Measurements from ENCODE around the gene ZFP36L2. TPM values are rescaled to one million over a fixed set of nuclear protein-coding genes. Genes with fewer than 3 reads are reported as not detected.

The ZFP36L2 gene
- total and polyA plus RNA-seq, 2 donors (not counting 1 experiment from before 2014, with no cell fraction given): 16.7 to 26.7 TPM

DNA sequence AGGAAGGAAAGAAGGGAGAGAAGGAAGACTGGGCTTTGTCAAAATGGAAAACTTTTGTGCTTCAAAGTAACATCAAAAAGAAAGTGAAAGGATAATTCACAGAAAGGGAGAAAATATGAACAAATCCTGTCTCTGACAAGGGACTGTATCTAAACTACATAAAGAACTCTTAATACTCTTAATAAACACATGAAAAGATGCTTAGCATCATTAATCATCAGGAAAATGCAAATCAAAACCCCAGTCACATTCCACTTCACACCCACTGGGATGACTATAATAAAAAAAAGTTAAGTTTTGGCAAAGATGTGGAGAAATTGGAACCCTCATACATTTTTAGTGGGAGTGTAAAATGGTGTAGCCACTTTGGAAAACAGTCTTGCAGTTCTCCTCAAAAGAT is 11.8 kb upstream of the ZFP36L2 start:
- Histone ChIP-seq H3K9ac (ENCODE audit: insufficient read depth, low read length) (no peak overlapping the region), H3K4me2 (ENCODE audit: extremely low read depth, insufficient read depth, low read length) (no peak overlapping the region), H3K4me1 (ENCODE audit: control insufficient read depth, extremely low read depth, insufficient read depth, low read length) (no peaks in the 10 kb centered on the region), H3K4me3 (replicated peaks in 1 of 4; ENCODE audit: control extremely low read depth in 1 of 4, insufficient read depth in 1 of 4, low read depth in 3 of 4, low read length in 4 of 4) (no peak overlapping the region), H2AFZ (ENCODE audit: low read length) (no peak overlapping the region), H3K9me3 (ENCODE audit: control insufficient read depth, insufficient read depth, low read depth, low read length) (no peaks in the 10 kb centered on the region), H4K20me1 (ENCODE audit: control insufficient read depth, extremely low read depth, insufficient read depth, low read length) (no peaks in the 10 kb centered on the region), H3K79me2 (ENCODE audit: control insufficient read depth, insufficient read depth, low read length) (no peaks in the 10 kb centered on the region), H3K27ac (ENCODE audit: insufficient read depth, low read length) (no peak overlapping the region), H3K36me3 (ENCODE audit: control insufficient read depth, insufficient read depth, low read length) (no peaks in the 10 kb centered on the region), H3K27me3 (ENCODE audit: control insufficient read depth, insufficient read depth, low read length) (no peaks in the 10 kb centered on the region)
- DNase-seq (ENCODE audit: low read depth in 2 of 2): peak; percentile 17 to 82
- TF ChIP-seq EZH2 (IDR thresholded peaks at IDR 0.05; ENCODE audit: low read length, missing control alignments): no peak
- TF ChIP-seq, protein P1, sequence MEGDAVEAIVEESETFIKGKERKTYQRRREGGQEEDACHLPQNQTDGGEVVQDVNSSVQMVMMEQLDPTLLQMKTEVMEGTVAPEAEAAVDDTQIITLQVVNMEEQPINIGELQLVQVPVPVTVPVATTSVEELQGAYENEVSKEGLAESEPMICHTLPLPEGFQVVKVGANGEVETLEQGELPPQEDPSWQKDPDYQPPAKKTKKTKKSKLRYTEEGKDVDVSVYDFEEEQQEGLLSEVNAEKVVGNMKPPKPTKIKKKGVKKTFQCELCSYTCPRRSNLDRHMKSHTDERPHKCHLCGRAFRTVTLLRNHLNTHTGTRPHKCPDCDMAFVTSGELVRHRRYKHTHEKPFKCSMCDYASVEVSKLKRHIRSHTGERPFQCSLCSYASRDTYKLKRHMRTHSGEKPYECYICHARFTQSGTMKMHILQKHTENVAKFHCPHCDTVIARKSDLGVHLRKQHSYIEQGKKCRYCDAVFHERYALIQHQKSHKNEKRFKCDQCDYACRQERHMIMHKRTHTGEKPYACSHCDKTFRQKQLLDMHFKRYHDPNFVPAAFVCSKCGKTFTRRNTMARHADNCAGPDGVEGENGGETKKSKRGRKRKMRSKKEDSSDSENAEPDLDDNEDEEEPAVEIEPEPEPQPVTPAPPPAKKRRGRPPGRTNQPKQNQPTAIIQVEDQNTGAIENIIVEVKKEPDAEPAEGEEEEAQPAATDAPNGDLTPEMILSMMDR (conservative IDR thresholded peaks at IDR 0.05 in 1 of 2, IDR thresholded peaks at IDR 0.05 in 1 of 2; ENCODE audit: low read depth in 1 of 2, low read length in 2 of 2): no peak

DNA sequence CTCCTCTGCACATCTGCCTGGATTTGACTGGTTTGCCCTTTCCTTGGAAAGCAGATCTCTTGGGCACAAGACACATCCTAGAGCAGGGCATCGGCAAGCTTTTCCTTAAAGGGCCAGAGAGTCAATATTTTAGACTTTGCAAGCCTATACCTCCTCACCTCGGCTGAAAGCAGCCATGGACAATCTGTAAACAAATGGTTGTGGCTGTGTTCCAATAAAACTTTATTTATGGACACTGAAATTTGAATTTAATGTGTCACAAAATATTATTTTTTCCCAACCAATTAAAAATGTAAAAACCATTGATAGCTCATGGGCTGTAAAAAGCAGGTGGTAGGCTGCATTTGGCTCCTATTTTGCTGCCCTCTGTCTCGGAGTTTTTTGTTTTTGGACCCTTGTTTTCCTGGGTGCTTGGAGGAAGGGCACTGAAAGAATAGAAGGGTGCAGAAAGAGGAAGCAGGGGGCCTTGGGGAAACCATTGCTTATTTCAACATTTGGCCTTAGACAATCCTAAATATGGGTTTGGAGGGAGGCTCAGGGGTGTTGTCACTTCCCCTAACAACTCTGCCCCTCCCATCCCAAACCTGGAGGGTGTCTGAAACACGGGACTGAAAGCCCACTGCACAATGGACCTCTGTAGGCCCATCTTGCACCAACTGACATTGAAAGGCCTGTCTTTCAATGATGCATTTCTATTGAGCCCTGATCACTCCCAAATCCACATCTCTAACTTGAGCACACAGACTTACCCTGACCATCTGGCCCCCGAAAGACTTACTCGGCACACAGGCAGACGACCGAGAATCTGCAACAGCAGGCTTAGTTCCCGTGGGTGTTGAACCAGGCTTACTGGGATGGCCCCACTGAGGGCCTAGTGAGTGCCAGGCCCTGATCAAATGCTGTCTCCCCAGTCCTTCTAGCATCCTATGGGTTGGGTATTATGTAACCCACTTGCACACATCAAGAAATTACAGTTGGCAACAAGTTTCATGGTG is 7.1 kb upstream of the ZFP36L2 start:
- Histone ChIP-seq H3K9me3 (ENCODE audit: control insufficient read depth, insufficient read depth, low read depth, low read length) (no peaks in the 10 kb centered on the region), H4K20me1 (ENCODE audit: control insufficient read depth, extremely low read depth, insufficient read depth, low read length) (no peaks in the 10 kb centered on the region), H3K79me2 (ENCODE audit: control insufficient read depth, insufficient read depth, low read length) (no peaks in the 10 kb centered on the region), H3K4me2 (ENCODE audit: extremely low read depth, insufficient read depth, low read length) (no peak overlapping the region), H3K27me3 (ENCODE audit: control insufficient read depth, insufficient read depth, low read length) (no peaks in the 10 kb centered on the region), H3K4me3 (replicated peaks in 1 of 4; ENCODE audit: control extremely low read depth in 1 of 4, insufficient read depth in 1 of 4, low read depth in 3 of 4, low read length in 4 of 4) (no peak overlapping the region), H3K9ac (ENCODE audit: insufficient read depth, low read length) (no peak overlapping the region), H2AFZ (ENCODE audit: low read length) (no peak overlapping the region), H3K27ac (ENCODE audit: insufficient read depth, low read length) (no peak overlapping the region), H3K4me1 (ENCODE audit: control insufficient read depth, extremely low read depth, insufficient read depth, low read length) (peaks cover 7% of the 10 kb centered on the region), H3K36me3 (ENCODE audit: control insufficient read depth, insufficient read depth, low read length) (no peaks in the 10 kb centered on the region)
- TF ChIP-seq, protein P1 (conservative IDR thresholded peaks at IDR 0.05 in 1 of 2, IDR thresholded peaks at IDR 0.05 in 1 of 2; ENCODE audit: low read depth in 1 of 2, low read length in 2 of 2): no peak
- TF ChIP-seq EZH2 (IDR thresholded peaks at IDR 0.05; ENCODE audit: low read length, missing control alignments): no peak
- no peak for DNase-seq (ENCODE audit: low read depth in 2 of 2)

DNA sequence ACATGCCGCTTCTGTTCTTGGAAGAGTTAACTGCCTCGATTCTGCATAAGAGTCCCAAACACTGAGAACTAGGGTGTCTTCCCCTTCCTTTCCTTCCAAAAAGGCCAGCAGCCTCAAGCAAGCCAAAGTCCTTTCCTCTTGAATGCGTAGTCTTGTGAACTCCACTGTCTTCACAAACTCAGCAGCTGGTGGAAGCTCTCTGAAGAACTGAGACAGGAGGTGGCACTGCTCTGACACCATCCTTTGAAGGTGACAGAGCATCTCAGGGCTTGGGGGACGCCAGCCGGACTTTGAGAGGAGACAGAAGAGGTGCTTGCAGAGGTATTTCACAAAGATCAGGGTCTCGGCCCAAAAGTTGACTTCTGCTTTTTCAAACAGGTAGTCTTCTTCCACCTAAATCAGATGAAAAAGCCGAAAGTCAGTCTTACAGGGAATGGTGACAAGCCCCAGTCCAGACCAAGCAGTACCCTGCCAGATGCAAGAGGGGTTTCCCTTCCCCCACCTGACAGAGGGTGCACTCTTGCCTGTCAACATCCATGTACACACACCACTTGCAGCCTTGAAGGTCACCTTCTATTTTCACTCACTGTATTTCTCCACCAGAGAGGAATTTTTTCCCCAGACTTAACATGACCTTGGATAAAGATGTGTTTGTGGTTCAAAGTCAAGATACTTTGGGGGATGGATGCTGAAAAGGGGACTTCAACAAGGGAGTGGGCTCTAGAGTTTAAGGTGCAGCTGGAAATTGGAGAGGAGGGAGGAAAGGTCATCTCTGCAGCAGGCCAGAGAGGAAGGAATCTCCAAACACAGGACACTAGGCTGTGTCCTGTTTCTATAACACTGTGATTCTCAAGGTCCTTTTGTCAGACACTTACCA is 4.8 kb upstream of the ZFP36L2 start:
- no peak overlapping the region for H3K4me2 ChIP-seq (ENCODE audit: extremely low read depth, insufficient read depth, low read length)
- H3K36me3 ChIP-seq (ENCODE audit: control insufficient read depth, insufficient read depth, low read length): no peaks in the 10 kb centered on the region
- H3K9ac ChIP-seq (ENCODE audit: insufficient read depth, low read length): no peak overlapping the region
- peaks cover 15% of the 10 kb centered on the region for H3K4me1 ChIP-seq (ENCODE audit: control insufficient read depth, extremely low read depth, insufficient read depth, low read length)
- H3K27me3 ChIP-seq (ENCODE audit: control insufficient read depth, insufficient read depth, low read length): no peaks in the 10 kb centered on the region
- DNase-seq (ENCODE audit: low read depth in 2 of 2): no peak
- no peak overlapping the region for H3K27ac ChIP-seq (ENCODE audit: insufficient read depth, low read length)
- no peak for TF ChIP-seq EZH2 (IDR thresholded peaks at IDR 0.05; ENCODE audit: low read length, missing control alignments)
- TF ChIP-seq, protein P1 (conservative IDR thresholded peaks at IDR 0.05 in 1 of 2, IDR thresholded peaks at IDR 0.05 in 1 of 2; ENCODE audit: low read depth in 1 of 2, low read length in 2 of 2): no peak
- peaks cover under 1% of the 10 kb centered on the region for H3K79me2 ChIP-seq (ENCODE audit: control insufficient read depth, insufficient read depth, low read length)
- no peak overlapping the region for H3K4me3 ChIP-seq (replicated peaks in 1 of 4; ENCODE audit: control extremely low read depth in 1 of 4, insufficient read depth in 1 of 4, low read depth in 3 of 4, low read length in 4 of 4)
- H4K20me1 ChIP-seq (ENCODE audit: control insufficient read depth, extremely low read depth, insufficient read depth, low read length): no peaks in the 10 kb centered on the region
- H2AFZ ChIP-seq (ENCODE audit: low read length): no peak overlapping the region
- H3K9me3 ChIP-seq (ENCODE audit: control insufficient read depth, insufficient read depth, low read depth, low read length): no peaks in the 10 kb centered on the region

Measured in fibroblast of lung (primary cell).